HL-60/S4 treated with phorbol 12-myristate 13-acetate at 8.2 ng/mL for 4 days and 3 days (cell line): Measurements from ENCODE around the gene TFAP2E.

Experiments used
- in situ Hi-C: fragments of 300-500 bp; cut with MboI; formaldehyde crosslinking; loops from 2 replicates; pipeline ENCODE4 v1.15.0; 2022; ENCODE audit warnings: low sequenced_read_pairs

TFAP2E gene

GRCh38 chr1:35556484-35557117 lies 16.5 kb upstream of the TFAP2E start:
- in situ Hi-C loops: no loop called here

- in situ Hi-C loops: no loop called here
These were observed 15.9 kb upstream of the TFAP2E start, which contains the start of gene KIAA0319L for GRCh38 chr1:35557118-35557610. Gene KIAA0319L (minus strand): TSS chr1:35557403. CDS start chr1:35554491, 2,912 bp downstream.

- in situ Hi-C loops: no loop called here
These were observed 15.3 kb upstream of the TFAP2E start, which contains the start of gene NCDN for GRCh38 chr1:35557611-35558373. Gene NCDN (plus strand): TSS chr1:35557799. CDS start chr1:35558191, 392 bp downstream.

GRCh38 chr1:35558374-35559316 lies 14.5 kb upstream of the TFAP2E start:
- in situ Hi-C loops: no loop called here

- in situ Hi-C loops: no loop called here
These were observed 13.7 kb upstream of the TFAP2E start for GRCh38 chr1:35559317-35559944.

- in situ Hi-C loops: loop anchor here (10.0 kb wide), 1 partner anchor 154 kb away; the partner anchor contains the start of gene C1orf216
These were observed 12.6 kb upstream of the TFAP2E start for GRCh38 chr1:35560256-35561225.

- in situ Hi-C loops: loop anchor here (10.0 kb wide), 1 partner anchor 153 kb away; the partner anchor contains the start of gene C1orf216
These were observed 11.7 kb upstream of the TFAP2E start for GRCh38 chr1:35561297-35561971.

GRCh38 chr1:35561972-35562680 lies 11.0 kb upstream of the TFAP2E start:
- in situ Hi-C loops: loop anchor here (10.0 kb wide), 1 partner anchor 153 kb away; the partner anchor contains the start of gene C1orf216

GRCh38 chr1:35563166-35563565 lies 9.9 kb upstream of the TFAP2E start:
- in situ Hi-C loops: loop anchor here (10.0 kb wide), 1 partner anchor 152 kb away; the partner anchor contains the start of gene C1orf216

GRCh38 chr1:35564037-35564883 lies 8.9 kb upstream of the TFAP2E start:
- in situ Hi-C loops: loop anchor here (10.0 kb wide), 1 partner anchor 151 kb away; the partner anchor contains the start of gene C1orf216

- in situ Hi-C loops: loop anchor here (10.0 kb wide), 1 partner anchor 150 kb away; the partner anchor contains the start of gene C1orf216
These were observed 8.0 kb upstream of the TFAP2E start for GRCh38 chr1:35564884-35565741.

GRCh38 chr1:35565742-35566133 lies 7.4 kb upstream of the TFAP2E start:
- in situ Hi-C loops: loop anchor here (10.0 kb wide), 1 partner anchor 149 kb away; the partner anchor contains the start of gene C1orf216

GRCh38 chr1:35567947-35568558 lies 5.1 kb upstream of the TFAP2E start:
- in situ Hi-C loops: loop anchor here (10.0 kb wide), 1 partner anchor 147 kb away; the partner anchor contains the start of gene C1orf216

GRCh38 chr1:35568975-35569395 lies 4.1 kb upstream of the TFAP2E start:
- in situ Hi-C loops: loop anchor here (10.0 kb wide), 1 partner anchor 146 kb away; the partner anchor contains the start of gene C1orf216

GRCh38 chr1:35569936-35570335 lies 3.2 kb upstream of the TFAP2E start:
- in situ Hi-C loops: loop anchor here (10.0 kb wide), 1 partner anchor 145 kb away; the partner anchor contains the start of gene C1orf216
